Fibroblast of skin of back (primary cell): ENCODE data around the gene OR56A1. TPM values are rescaled to one million over a fixed set of nuclear protein-coding genes. Genes with fewer than 3 reads are reported as not detected.
"Not testable (repeated sequence)": the region's sequence is repeated elsewhere in the genome, so short reads cannot be mapped to it uniquely, and the experiment has no call there.

Experiments used
- DNase-seq: peaks from one replicate; pipeline ENCODE4 v3.0.0-alpha.2; 2013
- polyA plus RNA-seq, 2 experiments: library from polyadenylated mRNA; unstranded; fragments of 120-200 nt; gene quantifications; one replicate each; pipeline ENCODE4 v1.2.1, GENCODE V29; 2013; ENCODE audit not compliant: insufficient read length in 2 of 2

Gene OR56A1
- polyA plus RNA-seq (2013, experiment 1 of 2; ENCODE audit: insufficient read length), result not detected
- polyA plus RNA-seq (2013, experiment 2 of 2; ENCODE audit: insufficient read length), result not detected

DNA sequence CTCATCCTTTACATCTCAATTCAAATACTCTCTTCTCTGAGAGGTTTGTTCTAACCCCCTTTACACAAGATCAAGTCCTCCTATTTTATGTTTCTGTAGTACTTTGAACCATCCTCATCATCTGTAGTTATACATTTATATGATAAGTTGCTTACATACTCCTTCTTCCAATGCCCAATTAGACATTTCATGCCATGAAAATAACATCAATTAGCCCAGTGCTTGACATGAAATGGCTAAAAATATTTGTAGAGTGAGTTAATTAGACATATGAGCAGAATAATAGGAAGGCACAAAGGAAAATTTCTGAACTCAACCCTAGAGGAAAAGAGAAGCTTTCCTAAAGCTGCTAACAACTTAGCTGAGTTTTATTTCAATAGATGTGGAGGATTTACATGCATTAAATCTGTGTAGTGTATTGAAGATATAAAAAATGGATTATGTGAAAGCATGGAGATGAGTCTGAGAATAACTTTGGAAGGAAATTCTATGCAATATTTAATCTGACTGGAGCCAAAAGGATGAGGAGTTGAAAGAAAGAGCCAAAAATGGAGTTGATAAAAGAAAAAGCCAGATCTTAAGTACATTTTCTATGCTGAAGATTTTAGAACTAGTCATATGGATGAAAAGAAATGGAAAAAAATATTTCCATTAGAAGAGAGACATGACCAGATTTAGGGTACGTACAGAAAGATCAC lies at the start of gene OR56A1:
TSS of gene OR56A1 (minus strand) at position 51 of the 698 bp plus-strand sequence. CDS start 3,066 bp downstream, outside the sequence.
- no peak for DNase-seq

- DNase-seq, result no peak
Observed at GRCh38 chr11:6079463-6079862, 48.9 kb upstream of the OR56A1 start.

DNA sequence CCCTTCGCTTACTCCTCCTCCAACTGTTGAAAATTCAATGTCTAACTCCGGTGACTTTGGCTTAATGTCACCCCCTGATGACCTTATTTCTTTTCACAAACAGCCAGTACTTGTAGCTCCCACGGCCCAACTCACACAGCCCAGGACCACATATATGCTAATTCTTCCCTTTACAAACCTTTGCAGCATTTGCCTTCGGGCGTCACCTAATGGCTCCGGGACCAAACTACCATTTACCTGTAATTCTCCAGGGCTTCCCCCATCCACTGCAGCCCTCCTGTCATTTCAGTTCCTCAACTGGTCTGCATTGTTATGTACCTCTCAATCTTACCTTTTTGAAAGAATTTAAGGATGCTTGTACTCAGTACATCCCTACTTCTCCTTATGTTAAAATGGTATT lies 47.2 kb upstream of the OR56A1 start:
- no peak for DNase-seq

GRCh38 chr11:6076443-6076842 lies 45.9 kb upstream of the OR56A1 start:
- DNase-seq, result not testable (repeated sequence)

GRCh38 chr11:6067502-6067901 lies 36.9 kb upstream of the OR56A1 start:
- DNase-seq, result no peak

GRCh38 chr11:6062691-6063358 lies 32.3 kb upstream of the OR56A1 start:
- DNase-seq, result no peak

GRCh38 chr11:6061475-6061874 lies 30.9 kb upstream of the OR56A1 start:
- no peak for DNase-seq

- DNase-seq, result no peak
Observed at GRCh38 chr11:6057452-6057851, 26.9 kb upstream of the OR56A1 start.

GRCh38 chr11:6055569-6055968 lies 25.0 kb upstream of the OR56A1 start:
- DNase-seq, result no peak

GRCh38 chr11:6052374-6052773 lies 21.8 kb upstream of the OR56A1 start:
- no peak for DNase-seq

GRCh38 chr11:6040874-6041273 lies 10.3 kb upstream of the OR56A1 start:
- DNase-seq, result no peak

- no peak for DNase-seq
Observed at GRCh38 chr11:6027501-6027900, 3.1 kb downstream of the OR56A1 start.

DNA sequence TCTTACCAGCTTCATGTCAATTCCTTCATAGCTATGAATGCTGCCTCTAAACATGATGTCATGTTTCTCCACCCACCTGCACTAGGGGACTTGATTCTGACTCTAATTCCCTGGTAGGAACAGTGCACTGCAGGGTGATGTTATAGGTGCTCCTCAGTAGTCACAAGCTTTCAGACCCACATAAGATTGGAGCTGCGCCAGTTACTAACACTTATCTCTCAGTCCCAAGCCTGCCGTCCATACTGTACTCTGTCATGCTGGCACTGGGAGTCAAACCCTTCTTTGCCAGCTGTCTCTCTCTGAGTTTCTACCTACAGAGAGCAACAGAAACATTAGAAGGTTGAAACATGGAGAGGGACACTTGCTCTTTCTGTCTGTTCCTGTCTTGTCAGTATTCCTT lies 5.5 kb downstream of the OR56A1 start:
- no peak for DNase-seq

DNA sequence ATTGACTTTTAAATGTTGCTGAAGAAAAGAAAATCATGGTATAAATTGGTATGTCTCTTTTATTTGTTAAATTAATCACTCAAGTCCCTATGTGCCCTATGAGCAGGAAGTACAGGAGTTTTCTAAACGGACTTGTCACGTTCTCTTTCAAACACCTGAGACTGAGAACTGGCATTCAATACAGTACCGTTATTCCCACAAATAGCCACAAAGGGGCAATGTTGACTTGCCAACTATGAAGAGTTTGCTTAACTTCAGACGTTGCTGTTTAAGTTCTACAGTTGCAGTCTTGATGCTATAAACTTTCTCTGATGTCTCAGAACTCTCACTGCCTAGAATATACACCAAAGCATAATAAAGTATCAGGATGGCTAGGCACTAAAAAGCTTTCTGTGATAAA lies 7.6 kb downstream of the OR56A1 start:
- DNase-seq, result peak; percentile 9

DNA sequence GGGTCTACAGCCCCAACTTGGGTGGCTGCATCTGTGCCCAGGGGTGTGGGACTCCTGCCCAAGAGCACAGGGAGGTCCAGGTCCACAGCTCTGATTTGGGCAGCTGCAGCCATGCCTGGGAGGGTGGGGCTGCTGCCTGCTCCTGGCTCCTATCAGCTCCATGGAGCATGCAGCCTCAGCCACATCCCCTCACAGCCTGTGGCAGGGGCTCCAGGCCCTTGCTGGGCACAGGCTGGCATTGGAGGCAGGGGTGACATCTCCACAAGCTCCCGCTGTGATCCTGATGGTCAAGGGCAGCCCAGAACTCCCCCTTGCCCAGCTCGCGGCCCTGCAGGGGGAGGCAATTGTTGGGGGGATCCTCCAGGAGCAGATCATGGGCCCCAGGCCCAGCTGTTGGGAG lies 17.5 kb downstream of the OR56A1 start:
- DNase-seq, result no peak

DNA sequence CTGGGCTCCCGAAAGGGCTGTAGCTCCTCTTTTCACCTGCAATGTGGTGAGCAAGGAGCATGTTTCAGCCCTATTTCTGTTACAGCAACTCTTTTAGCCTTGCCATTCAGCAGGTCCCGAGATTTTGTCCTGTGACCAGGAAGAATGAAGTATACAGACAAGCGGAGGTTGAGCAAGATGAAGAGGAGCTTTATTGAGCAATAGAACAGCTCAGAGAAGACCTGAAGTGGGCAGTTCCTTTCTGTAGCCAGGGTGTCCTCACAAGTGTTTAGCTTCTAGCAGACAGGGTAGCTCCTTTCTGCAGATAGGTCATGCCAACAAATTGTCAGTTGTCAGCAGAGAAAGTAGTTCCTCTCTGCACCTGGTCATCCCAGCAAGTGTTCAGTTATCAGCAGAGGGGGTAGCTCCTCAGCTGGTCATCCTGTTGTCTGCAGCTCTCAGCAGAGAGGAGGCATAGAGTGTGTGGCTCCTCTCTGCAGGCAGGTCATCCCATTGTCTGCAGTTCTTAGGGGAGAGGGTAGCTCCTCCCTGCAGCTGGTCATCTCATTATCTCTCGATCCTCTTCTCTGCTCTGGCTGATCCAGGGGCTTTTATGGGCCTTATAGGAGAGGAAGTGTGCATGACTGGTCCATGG lies 18.4 kb downstream of the OR56A1 start:
- DNase-seq, result no peak

DNA sequence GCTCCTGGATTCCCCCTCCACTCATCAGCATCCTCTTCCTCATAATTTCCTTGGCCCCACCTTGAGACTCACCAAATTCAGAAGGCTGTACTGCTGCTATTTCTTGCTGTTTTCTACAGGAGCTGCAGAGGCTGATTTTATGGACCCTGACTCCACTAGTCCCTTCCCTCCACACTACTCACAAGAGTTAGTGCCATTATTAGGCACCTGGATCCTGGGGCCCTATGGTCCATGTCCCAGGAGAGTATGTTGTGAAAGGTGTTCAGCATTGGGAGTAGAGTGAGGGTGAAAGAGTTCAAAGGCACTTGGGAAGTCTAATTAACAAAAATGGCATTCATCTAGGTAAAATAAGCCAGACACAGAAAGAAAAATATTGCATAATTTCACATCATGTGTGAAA lies 23.7 kb downstream of the OR56A1 start, which contains the start of gene OR56A4:
TSS of gene OR56A4 (minus strand) at position 101 of the 400 bp plus-strand sequence. CDS start 3,954 bp downstream, outside the sequence.
- no peak for DNase-seq

DNA sequence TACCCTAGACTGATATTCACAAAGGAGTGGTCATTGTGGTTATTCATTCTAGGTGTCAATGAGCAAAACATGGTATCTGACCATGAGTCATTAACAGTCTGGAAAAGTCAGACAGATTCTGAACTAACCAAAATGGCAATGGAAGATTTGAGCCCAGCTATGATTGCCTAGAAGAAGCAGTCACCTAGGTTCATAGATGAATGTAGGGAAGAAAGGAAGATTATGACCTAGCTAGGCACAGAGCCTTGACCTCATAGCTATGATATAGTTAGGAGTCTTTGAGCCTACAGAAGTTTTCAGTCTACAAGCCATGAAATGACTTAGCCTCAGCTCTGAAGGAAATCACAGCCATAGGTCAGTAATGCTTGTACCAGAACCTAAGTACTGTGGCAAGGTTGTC lies 24.2 kb downstream of the OR56A1 start:
- no peak for DNase-seq

- no peak for DNase-seq
Observed at GRCh38 chr11:6002202-6002699, 28.3 kb downstream of the OR56A1 start.

- no peak for DNase-seq
Observed at GRCh38 chr11:5994791-5995190, 35.8 kb downstream of the OR56A1 start.

DNA sequence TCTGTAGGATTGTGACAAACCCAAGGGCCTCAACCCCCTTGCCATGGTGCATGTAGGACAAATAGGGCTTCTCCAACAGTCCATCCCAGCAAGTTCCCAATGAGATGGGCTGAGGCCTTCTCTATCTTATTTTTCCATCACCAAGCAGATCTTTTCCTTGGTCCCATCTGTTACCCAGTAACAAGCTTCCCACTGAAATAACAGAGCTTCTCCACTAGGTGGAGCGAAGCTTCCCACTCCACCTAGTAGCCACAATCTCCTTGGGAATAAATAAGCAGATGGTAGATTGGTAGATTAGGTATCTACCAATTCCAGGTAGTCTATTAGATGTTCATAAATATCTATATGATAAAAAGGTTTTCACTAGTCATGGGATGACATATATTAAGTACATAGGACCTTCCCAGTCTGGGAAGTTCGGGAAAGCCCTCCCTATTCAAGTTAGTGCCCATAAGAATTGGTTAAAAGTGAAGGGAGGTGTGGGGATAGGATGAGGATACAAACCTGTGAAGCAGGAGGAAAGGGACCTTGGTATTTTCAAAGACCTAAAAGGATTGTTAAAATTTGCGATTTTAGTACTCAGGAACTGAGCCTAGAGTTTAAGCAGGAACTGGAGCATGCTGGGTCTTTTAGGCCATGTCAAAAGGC lies 37.8 kb downstream of the OR56A1 start:
- no peak for DNase-seq

DNA sequence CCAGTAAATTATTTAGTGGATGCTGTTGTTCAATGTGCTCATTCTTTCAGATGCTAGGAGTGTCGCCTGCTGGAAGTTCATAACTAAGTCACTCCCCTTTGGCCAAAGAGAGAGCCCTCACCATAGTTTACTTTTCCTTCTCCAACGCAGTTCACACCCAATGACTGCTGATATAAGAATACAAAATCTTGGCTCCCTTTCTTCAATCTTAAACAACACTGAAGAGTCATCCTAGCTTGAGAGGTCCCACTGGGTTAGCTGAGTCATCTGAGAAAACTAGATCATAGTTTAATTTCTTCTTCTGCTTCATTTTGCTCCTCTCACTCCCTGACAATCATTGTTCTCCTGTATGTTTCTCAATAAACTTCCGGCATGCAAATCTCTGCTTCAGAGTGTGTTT lies 38.4 kb downstream of the OR56A1 start:
- no peak for DNase-seq

DNA sequence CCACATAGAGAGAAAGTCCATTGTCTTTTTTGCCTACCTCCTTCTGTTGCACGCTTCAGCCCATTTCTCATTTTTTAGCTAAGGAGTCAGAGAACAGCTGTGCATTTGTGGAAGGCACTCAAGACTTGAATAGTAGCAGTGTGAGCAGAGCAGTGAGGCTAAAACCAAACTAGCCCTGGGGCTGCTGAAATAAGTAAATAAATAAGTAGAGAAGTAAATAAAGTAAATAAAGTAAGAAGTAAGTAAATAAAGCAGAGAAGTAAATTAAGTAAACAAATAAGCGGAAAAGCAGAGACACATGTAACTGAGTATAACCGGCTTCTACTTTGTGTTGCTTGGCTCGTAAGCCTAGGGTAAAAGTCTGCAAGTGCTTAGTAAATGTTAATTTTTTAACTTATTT lies 41.4 kb downstream of the OR56A1 start:
- DNase-seq, result no peak
